Left forelimb (tissue), 1 donor: ENCODE data around the gene EML6.

ENCODE experiments used
- DNase-seq: peaks from one replicate; pipeline ENCODE4 v3.0.0-alpha.2; 2018; ENCODE audit warnings: low spot score

Gene EML6

GRCh38 chr2:54946220-54946805 is 222.9 kb downstream of the EML6 start:
- no peak for DNase-seq

GRCh38 chr2:54947136-54947535 is 223.7 kb downstream of the EML6 start:
- no peak for DNase-seq

DNA sequence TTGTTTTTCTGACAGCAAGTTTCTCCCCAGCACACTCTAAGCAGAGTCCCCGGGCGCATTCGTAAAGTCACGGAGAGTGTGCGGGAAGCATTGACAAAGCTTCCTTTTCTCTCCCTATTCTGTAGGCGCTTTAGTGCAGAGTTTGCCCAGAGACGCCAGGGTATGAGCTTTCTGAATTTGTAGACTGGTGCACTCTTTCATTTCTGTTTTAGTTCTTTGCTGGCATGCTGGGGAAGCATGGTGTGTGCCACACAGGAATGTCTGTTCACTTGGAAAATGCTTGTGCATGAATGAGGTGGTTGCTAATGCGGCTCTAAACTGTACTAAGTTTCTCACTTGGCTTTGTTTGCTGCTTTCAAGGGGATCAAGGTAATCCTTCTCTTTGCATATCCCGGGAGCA is 224.2 kb downstream of the EML6 start:
- DNase-seq: no peak

- no peak for DNase-seq
Observed at GRCh38 chr2:54948120-54948519, 224.7 kb downstream of the EML6 start.

GRCh38 chr2:54949431-54949830 is 226.0 kb downstream of the EML6 start:
- no peak for DNase-seq

- DNase-seq: no peak
Observed at GRCh38 chr2:54950811-54951210, 227.3 kb downstream of the EML6 start.

GRCh38 chr2:54952425-54952824 is 229.0 kb downstream of the EML6 start:
- DNase-seq: no peak

- no peak for DNase-seq
Observed at GRCh38 chr2:54952978-54953456, 229.6 kb downstream of the EML6 start.

DNA sequence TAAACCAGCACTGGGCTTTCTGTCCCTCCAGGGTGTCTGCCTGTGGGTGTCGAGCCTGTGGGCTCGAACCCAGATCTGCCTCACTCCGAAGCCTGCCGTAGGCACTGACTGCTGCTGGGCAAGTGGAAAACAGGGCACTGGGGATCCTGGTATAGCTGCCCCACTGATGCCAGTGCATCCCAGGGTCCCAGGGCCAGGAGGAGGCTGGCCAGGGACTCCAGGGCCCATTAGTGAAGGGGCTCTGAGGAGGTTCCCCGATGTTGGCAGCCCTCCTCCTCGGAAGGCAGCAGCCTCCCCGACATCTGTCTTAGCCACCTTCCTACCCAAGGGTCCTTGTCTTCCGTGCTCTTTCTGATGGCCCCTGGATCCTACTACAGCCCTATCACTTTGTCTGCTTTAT is 230.7 kb downstream of the EML6 start:
- DNase-seq: no peak

GRCh38 chr2:54954705-54955357 is 231.4 kb downstream of the EML6 start:
- DNase-seq: no peak

DNA sequence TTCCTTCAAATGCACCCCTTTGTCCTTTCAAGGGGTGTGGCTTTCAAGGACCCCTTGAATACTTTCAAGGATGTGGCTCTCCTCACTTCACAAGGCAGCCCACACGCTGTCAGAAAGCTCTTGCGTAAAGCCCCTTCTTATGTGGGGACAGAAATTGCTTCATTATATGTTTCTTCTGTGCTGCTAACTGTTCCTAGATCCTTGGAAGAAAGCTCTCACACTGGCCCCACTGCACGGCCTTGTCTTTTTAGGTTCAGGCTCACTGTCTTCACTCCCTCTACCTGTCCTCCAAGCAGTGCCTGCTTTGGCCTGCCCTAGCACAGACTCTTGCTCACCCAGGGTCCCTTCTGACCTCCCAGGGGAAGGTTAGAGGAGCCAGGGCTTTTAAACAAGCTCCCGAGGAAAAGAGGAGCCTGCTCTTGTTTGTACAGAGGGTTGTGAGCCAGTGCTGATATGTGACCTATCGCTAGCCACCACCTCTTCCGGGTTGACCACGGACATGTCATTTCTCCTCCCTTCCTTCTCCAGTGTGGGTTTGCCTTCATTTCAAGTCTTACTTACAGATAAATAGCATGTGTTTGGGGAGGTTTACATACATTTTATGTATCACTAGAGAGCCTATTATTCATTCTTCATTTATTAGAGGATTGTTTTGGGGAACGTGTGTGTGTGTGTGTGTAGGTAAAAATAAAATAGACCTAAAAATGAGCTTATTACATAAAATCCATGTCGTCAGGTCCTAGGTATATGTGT is 232.1 kb downstream of the EML6 start:
- no peak for DNase-seq

DNA sequence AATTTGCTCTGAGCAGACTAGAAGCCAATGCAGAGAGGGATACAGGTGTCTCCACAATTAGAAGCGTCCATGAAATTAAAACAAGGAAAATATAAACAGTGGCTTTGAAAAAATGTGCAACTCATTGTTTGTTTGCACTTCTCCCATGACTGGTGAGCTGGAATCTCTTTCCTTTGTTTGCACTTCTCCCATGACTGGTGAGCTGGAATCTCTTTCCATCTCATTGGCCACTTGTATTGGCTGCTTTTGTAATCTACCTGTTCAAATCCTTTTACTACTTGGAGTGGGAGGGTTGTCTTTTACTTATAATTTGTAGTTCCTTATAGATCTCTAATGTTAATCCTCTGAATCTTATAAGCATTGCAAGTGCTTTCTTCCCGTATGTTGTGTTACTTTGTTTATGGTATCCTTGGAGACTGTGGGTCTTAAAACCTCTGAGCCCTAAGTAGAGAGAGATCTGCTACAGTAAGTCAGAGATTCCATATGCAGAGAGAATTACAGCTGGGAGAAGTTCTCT is 232.7 kb downstream of the EML6 start:
- DNase-seq: no peak

DNA sequence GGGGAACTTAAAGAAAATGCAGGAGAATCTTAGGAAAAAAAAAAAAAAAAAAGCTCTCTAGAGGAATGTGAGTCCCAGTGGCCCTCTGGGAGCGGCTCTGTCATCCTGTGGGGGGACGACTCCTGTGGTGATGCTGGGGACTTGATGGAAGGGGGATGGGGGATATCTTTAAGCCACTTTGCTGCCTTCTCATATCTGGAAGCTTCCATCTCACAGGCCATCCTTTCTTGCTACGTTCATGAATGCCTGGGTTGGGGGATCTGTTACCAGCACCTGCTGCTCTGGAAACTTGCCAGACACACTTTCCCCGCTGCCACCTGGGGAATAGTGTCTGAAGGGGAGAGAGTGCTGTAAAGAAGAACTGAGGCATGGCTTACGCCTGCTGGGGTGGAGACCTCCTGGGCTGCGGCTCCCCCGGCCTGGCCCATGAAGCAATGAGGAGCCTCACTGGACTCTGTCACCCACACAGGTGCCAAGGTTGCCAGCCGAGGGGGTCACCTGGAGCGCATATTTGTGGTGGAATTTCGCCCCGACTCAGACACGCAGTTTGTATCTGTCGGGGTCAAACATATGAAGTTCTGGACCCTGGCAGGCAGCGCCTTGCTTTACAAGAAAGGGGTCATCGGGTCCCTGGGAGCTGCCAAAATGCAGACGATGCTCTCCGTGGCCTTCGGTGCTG is 234.0 kb downstream of the EML6 start:
- DNase-seq: no peak

- DNase-seq: no peak
Observed at GRCh38 chr2:54958717-54959371, 235.4 kb downstream of the EML6 start.

- no peak for DNase-seq
Observed at GRCh38 chr2:54960164-54960563, 236.7 kb downstream of the EML6 start.

DNA sequence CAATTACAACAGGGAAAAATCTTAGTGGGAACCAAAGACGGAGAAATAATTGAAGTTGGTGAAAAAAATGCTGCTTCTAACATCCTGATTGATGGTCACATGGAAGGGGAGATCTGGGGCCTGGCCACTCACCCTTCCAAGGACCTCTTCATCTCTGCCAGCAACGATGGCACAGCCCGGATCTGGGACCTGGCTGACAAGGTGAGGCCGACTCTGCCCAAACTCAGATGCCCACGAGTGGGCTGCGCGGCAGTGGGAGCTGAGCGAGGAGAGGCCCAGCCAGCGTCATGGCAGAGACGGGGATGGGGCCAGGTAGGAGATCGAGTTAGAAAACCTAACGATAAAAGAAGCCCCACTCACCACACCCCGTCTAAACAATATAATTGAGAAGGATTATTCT is 239.0 kb downstream of the EML6 start:
- DNase-seq: no peak

DNA sequence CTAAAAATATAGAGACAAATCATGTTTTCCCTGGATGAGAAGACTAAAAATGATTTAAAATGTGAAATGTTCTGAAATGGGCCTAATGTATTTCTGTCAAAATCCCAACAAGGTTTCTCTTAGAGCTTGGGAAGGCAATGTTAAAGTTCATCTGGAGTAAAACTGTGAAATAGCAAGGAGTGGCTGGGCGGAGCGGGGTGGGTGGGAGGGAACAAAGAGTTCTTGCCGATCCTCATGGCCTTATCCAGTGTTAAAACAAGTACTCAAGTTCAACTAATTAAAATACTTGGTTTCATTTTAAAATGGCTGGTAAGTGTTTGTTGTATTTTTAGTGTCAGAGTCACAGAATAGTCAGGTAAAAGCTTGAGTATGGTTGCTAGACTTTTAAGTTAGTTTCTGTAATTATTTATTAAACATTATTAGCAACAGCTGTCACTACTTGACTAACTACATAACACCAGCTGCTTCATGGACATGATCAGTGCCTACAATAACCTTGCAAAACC is 239.5 kb downstream of the EML6 start:
- DNase-seq: no peak

- no peak for DNase-seq
Observed at GRCh38 chr2:54963476-54963875, 240.0 kb downstream of the EML6 start.

GRCh38 chr2:54964271-54964670 is 240.8 kb downstream of the EML6 start:
- DNase-seq: no peak

DNA sequence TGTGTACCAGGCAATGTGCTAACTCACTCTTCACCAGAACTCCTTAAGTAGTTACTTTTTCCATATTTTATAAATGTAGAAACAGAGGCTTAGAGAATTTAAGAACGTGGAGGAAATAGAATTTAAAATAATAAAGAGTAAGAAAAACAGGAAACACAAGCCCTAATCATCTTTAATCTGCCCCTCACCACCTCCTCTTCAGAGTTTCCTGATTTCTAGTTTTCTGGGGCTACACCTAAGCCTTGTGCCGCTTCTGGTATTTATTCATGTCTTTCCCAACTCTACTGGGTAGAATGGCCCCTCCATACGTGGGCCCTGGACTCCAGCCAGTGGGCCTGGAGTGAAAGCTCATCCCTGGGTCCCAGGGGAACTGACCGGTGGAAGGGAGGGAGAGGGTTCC is 241.4 kb downstream of the EML6 start:
- no peak for DNase-seq

DNA sequence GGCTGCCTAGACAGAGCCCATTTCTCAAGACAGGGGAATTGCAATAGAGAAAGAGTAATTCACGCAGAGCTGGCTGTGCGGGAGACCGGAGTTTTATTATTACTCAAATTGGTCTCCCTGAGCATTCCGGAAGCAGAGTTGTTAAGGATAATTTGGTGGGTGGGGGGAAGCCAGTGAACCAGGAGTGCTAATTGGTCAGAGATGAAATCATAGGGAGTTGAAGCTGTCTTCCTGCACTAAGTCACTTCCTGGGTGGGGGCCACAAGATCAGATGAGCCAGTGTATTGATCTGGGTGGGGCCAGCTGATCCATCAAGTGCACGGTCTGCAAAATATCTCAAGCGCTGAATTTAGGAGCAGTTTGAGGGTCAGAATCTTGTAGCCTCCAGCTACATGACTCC is 242.0 kb downstream of the EML6 start:
- DNase-seq: no peak
